HL-60 (cell line): Measurements from ENCODE around the gene NOXRED1.

Experiments
- DNase-seq, 2 experiments: peaks; one replicate each; pipeline ENCODE4 v3.0.0-alpha.2; 2010 to 2020; ENCODE audit warnings: low read depth in 1 of 2, low spot score in 1 of 2
- H3K27ac ChIP-seq: fragments of 250-450 bp; sonication (Bioruptor Pico); replicated peaks from 2 replicates; pipeline ENCODE4 v1.5.1; 2020; ENCODE audit warnings: mild to moderate bottlenecking, moderate library complexity
- H3K27me3 ChIP-seq: fragments of 250-450 bp; sonication (Bioruptor Pico); 2 replicates; pipeline ENCODE4 v1.5.1; 2021; ENCODE audit warnings: mild to moderate bottlenecking, moderate library complexity; ENCODE audit not compliant: insufficient read depth, poor library complexity, severe bottlenecking
- H3K4me3 ChIP-seq: replicated peaks from 2 replicates; pipeline ENCODE4 v1.5.1; 2011; ENCODE audit warnings: mild to moderate bottlenecking, control low read depth, low read length; ENCODE audit not compliant: insufficient read depth
- CTCF ChIP-seq: IDR thresholded peaks from one replicate; pipeline ENCODE4 v1.5.1; 2011; ENCODE audit warnings: low read length, control low read depth, inconsistent platforms; ENCODE audit not compliant: insufficient read depth
- GABPA ChIP-seq: IDR thresholded peaks from 2 replicates; pipeline ENCODE4 v1.6.1; 2012; ENCODE audit warnings: low read depth
- POLR2AphosphoS5 ChIP-seq: IDR thresholded peaks from 2 replicates; pipeline ENCODE4 v1.6.1; 2012; ENCODE audit warnings: low read depth
- SPI1 ChIP-seq: IDR thresholded peaks from 2 replicates; pipeline ENCODE4 v1.6.1; 2012; ENCODE audit warnings: low read depth, mild to moderate bottlenecking, borderline replicate concordance
- TF ChIP-seq, protein P1 (sequence below): IDR thresholded peaks from 2 replicates; pipeline ENCODE4 v1.6.1; 2012; ENCODE audit warnings: low read depth; ENCODE audit not compliant: insufficient replicate concordance

NOXRED1 gene

DNA sequence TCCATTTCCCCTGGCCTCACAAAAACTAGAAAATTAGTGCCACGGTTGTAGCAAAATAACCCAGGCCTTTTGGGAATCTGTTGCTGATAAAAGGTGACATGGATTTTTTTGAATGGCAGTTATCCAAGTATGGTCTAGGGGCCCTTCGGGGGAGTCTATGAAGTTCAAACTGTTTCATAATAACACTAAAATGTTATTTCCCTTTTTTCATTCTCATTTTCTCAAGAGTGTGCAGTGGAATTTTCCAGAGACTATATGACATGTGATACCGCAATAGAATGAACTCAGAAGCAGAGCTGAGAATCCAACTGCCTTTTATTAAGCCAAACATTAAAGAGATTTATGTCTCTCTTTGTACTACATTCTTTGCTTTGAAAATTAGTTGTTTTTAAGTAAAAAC is 75.6 kb downstream of the NOXRED1 start:
- H3K27me3 ChIP-seq = no peaks in the 10 kb centered on the region
- H3K4me3 ChIP-seq = no peak overlapping the region
- H3K27ac ChIP-seq = peak overlapping the region; percentile 78
- TF ChIP-seq SPI1 (no peak), CTCF (no peak), GABPA (no peak), POLR2AphosphoS5 (no peak)
- TF ChIP-seq, protein P1, sequence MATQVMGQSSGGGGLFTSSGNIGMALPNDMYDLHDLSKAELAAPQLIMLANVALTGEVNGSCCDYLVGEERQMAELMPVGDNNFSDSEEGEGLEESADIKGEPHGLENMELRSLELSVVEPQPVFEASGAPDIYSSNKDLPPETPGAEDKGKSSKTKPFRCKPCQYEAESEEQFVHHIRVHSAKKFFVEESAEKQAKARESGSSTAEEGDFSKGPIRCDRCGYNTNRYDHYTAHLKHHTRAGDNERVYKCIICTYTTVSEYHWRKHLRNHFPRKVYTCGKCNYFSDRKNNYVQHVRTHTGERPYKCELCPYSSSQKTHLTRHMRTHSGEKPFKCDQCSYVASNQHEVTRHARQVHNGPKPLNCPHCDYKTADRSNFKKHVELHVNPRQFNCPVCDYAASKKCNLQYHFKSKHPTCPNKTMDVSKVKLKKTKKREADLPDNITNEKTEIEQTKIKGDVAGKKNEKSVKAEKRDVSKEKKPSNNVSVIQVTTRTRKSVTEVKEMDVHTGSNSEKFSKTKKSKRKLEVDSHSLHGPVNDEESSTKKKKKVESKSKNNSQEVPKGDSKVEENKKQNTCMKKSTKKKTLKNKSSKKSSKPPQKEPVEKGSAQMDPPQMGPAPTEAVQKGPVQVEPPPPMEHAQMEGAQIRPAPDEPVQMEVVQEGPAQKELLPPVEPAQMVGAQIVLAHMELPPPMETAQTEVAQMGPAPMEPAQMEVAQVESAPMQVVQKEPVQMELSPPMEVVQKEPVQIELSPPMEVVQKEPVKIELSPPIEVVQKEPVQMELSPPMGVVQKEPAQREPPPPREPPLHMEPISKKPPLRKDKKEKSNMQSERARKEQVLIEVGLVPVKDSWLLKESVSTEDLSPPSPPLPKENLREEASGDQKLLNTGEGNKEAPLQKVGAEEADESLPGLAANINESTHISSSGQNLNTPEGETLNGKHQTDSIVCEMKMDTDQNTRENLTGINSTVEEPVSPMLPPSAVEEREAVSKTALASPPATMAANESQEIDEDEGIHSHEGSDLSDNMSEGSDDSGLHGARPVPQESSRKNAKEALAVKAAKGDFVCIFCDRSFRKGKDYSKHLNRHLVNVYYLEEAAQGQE = no peak
- DNase-seq = peak in 1 of 2 experiments; percentile 51

GRCh38 chr14:77346495-77346894 is 76.8 kb downstream of the NOXRED1 start:
- no peaks in the 10 kb centered on the region for H3K27me3 ChIP-seq
- no peak overlapping the region for H3K4me3 ChIP-seq
- H3K27ac ChIP-seq = no peak overlapping the region
- DNase-seq = no peak
- TF ChIP-seq CTCF (no peak), POLR2AphosphoS5 (no peak), SPI1 (no peak), GABPA (no peak)

DNA sequence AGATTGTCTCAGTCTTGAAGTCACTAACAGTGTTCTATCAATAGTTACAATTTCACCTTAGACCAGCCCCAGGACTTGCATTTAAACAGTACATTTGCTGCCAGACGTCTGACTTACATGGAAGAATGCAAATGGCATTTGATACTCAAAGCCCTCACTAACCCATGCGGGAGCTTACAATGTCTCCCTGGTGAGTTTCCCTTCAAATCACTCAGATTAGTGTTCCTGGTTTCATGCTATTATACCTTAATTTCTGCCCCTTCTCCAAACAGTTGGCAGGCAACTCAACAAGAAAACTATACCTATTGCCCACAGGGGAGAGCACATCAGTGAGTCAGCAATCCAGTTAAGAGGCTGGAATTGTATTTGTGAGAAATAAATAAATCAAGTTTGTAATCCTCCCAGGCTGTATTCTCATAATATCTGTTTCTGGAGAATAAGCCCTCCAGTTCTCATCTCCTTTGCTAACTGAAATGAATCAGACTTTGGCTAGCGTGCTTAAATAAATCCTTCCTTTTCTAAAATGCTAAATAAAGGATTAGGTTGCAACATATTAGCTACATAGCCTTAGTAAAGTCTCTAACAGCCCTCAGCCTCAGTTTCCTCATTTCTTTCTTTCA is 78.8 kb downstream of the NOXRED1 start:
- Histone ChIP-seq H3K27me3 (no peaks in the 10 kb centered on the region), H3K4me3 (no peak overlapping the region), H3K27ac (no peak overlapping the region)
- DNase-seq = no peak
- TF ChIP-seq, protein P1 = no peak
- TF ChIP-seq POLR2AphosphoS5 (no peak), GABPA (no peak), CTCF (no peak), SPI1 (no peak)
